K562 (cell line): Measurements from ENCODE around the gene UQCRH. TPM values are rescaled to one million over a fixed set of nuclear protein-coding genes. Genes with fewer than 3 reads are reported as not detected.

Source experiments
- ATF1 ChIP-seq, 2 experiments: fragments of 450-650 bp in 1 of 2; IDR thresholded peaks; 2 replicates each; pipeline ENCODE4 v1.6.1; 2016; ENCODE audit warnings: missing compliant biosample characterization in 1 of 2, missing genetic modification characterization in 1 of 2
- HEY1 ChIP-seq: fragments of 250-450 bp; sonication (Bioruptor Pico); IDR thresholded peaks from 2 replicates; pipeline ENCODE4 v1.5.0; 2020; ENCODE audit warnings: mild to moderate bottlenecking, moderate library complexity, borderline replicate concordance
- IRF2 ChIP-seq: sonication (generic); formaldehyde crosslinking; IDR thresholded peaks from 2 replicates; pipeline ENCODE4 v1.8.1; 2022; ENCODE audit warnings: mild to moderate bottlenecking, missing genetic modification reagents
- KLF6 ChIP-seq: fragments of 250-450 bp; sonication (Bioruptor Pico); IDR thresholded peaks from 2 replicates; pipeline ENCODE4 v1.4.0; 2020; ENCODE audit warnings: mild to moderate bottlenecking, moderate library complexity, borderline replicate concordance
- MBD2 ChIP-seq: sonication (generic); IDR thresholded peaks from 2 replicates; pipeline ENCODE4 v1.6.1; 2016; ENCODE audit warnings: low read depth, borderline replicate concordance
- POLR2B ChIP-seq: fragments of 450-650 bp; IDR thresholded peaks from 2 replicates; pipeline ENCODE4 v1.6.1; 2018; ENCODE audit warnings: low read depth; ENCODE audit not compliant: partially characterized antibody
- PRDM10 ChIP-seq: fragments of 450-650 bp; IDR thresholded peaks from 2 replicates; pipeline ENCODE4 v1.6.1; 2018; ENCODE audit not compliant: partially characterized antibody
- RBBP5 ChIP-seq: fragments of 200-600 bp; sonication (generic); IDR thresholded peaks from 2 replicates; pipeline ENCODE4 v1.6.1; 2012; ENCODE audit warnings: borderline replicate concordance, mild to moderate bottlenecking, low read length, control low read depth, inconsistent platforms; ENCODE audit not compliant: insufficient read depth, poor library complexity, severe bottlenecking
- SAP30 ChIP-seq: fragments of 200-600 bp; sonication (generic); IDR thresholded peaks from 2 replicates; pipeline ENCODE4 v1.6.1; 2012; ENCODE audit warnings: borderline replicate concordance, low read depth, mild to moderate bottlenecking, moderate library complexity, low read length, control low read depth, inconsistent platforms; ENCODE audit not compliant: insufficient read depth, poor library complexity, severe bottlenecking
- SREBF1 ChIP-seq: fragments of 150-350 bp; IDR thresholded peaks from 2 replicates; pipeline ENCODE4 v1.6.1; 2014; ENCODE audit warnings: antibody characterized with exemption, low read depth, low read length, borderline replicate concordance
- STAT5A ChIP-seq: IDR thresholded peaks from 2 replicates; pipeline ENCODE4 v1.6.1; 2012; ENCODE audit warnings: low read length, inconsistent platforms, borderline replicate concordance
- TRIM24 ChIP-seq, 2 experiments: fragments of 450-650 bp; IDR thresholded peaks; 2 replicates each; pipeline ENCODE4 v1.6.1; 2016
- ZBTB33 ChIP-seq: sonication (generic); formaldehyde crosslinking; IDR thresholded peaks from 2 replicates; pipeline ENCODE4 v1.8.1; 2023; ENCODE audit warnings: mild to moderate bottlenecking, missing genetic modification reagents
- ZEB2 ChIP-seq: fragments of 450-650 bp; IDR thresholded peaks from 2 replicates; pipeline ENCODE4 v1.6.1; 2016
- ZFP1 ChIP-seq: fragments of 450-650 bp; formaldehyde crosslinking; IDR thresholded peaks from 2 replicates; pipeline ENCODE4 v1.4.0; 2020; ENCODE audit warnings: mild to moderate bottlenecking, mixed read lengths
- ZFP36 ChIP-seq: fragments of 150-350 bp; IDR thresholded peaks from 2 replicates; pipeline ENCODE4 v1.6.1; 2018; ENCODE audit warnings: low read length, low read depth; ENCODE audit not compliant: partially characterized antibody
- ZNF444 ChIP-seq: fragments of 250-450 bp; sonication (Bioruptor Pico); IDR thresholded peaks from 2 replicates; pipeline ENCODE4 v1.4.0; 2020; ENCODE audit warnings: mild to moderate bottlenecking, moderate library complexity
- ZNF551 ChIP-seq: fragments of 250-450 bp; sonication (Bioruptor Pico); IDR thresholded peaks from 2 replicates; pipeline ENCODE4 v1.5.0; 2021; ENCODE audit warnings: mild to moderate bottlenecking, moderate library complexity
- ZNF639 ChIP-seq, 2 experiments: fragments of 200-800 bp in 1 of 2; sonication (Bioruptor generic) in 1 of 2; sonication (generic) in 1 of 2; formaldehyde crosslinking in 1 of 2; IDR thresholded peaks in 1 of 2; conservative IDR thresholded peaks in 1 of 2; 2 replicates each; pipeline versions ENCODE4 v1.5.0 to v1.6.1; 2016 to 2020; ENCODE audit warnings: missing compliant biosample characterization in 1 of 2, missing genetic modification characterization in 1 of 2, missing genetic modification reagents in 1 of 2
- polyA plus RNA-seq, 8 experiments: library from polyadenylated mRNA; depleted of rRNA in 4 of 8; stranded (reverse) in 5 of 8; unstranded in 3 of 8; fragments of >200 nt; fragmentation: Nextera tagmentation in 2 of 8; fragmentation: Illumina TruSeq in 1 of 8; extraction: Ambion mirVana in 2 of 8; extraction: Trizol in 1 of 8; gene quantifications; 2 replicates each; pipeline versions ENCODE4 v1.2.1 to v1.2.3, GENCODE V29; 2011 to 2014; ENCODE audit warnings: inconsistent platforms in 1 of 8, missing spikeins in 1 of 8
- total RNA-seq, 7 experiments: library from RNA; depleted of rRNA in 6 of 7; stranded (reverse); fragments of >200 nt in 6 of 7; fragmentation: Illumina TruSeq in 2 of 7; extraction: Trizol in 2 of 7; gene quantifications; 2 replicates each; pipeline versions ENCODE4 v1.2.1 to v1.2.3, GENCODE V29; 2011 to 2021; ENCODE audit warnings: low replicate concordance in 1 of 7

The UQCRH gene
- total and polyA plus RNA-seq, 9 of the 15 experiments (the other 6 are each of a cell fraction or from before 2014, with no cell fraction given): 1,267 to 5,184 (median 2,410) TPM

GRCh38 chr1:46303038-46303871 is at the start of gene UQCRH, which contains the start of gene LRRC41 (continued):
- TF ChIP-seq ZBTB33 (CRISPR knock-in tag): peak; percentile 31
- peak; percentile 24 for TF ChIP-seq ZFP36
- peak; percentile 99 for TF ChIP-seq MBD2
- TF ChIP-seq ZEB2: 0 out of 2 replicates have a peak, but pooled peaks have one; percentile 14
- peak; percentile 86 for TF ChIP-seq RBBP5
- peak; percentile 84; the same call in 1 of the 2 replicates for TF ChIP-seq HEY1 (CRISPR knock-in tag)
- TF ChIP-seq ZNF444 (CRISPR knock-in tag): no peak
- TF ChIP-seq ZNF639 (CRISPR knock-in tag; conservative IDR thresholded peaks at IDR 0.05 in 1 of 2, IDR thresholded peaks at IDR 0.05 in 1 of 2): peak in 1 of 2 experiments; percentile 97; a peak in 2 of 4 replicates
- TF ChIP-seq SREBF1: peak; percentile 73; the same call in 1 of the 2 replicates
- no peak for TF ChIP-seq ZFP1 (CRISPR knock-in tag)
- peak; percentile 88 for TF ChIP-seq SAP30
- TF ChIP-seq KLF6 (CRISPR knock-in tag): peak; percentile 68; the same call in 1 of the 2 replicates
- peak; percentile 100 for TF ChIP-seq PRDM10
- TF ChIP-seq IRF2 (CRISPR knock-in tag): no peak; the same call in 1 of the 2 replicates
- TF ChIP-seq POLR2B: peak; percentile 97
- TF ChIP-seq ATF1 (CRISPR knock-in tag; IDR thresholded peaks at IDR 0.05): no peak
- peak; percentile 96 for TF ChIP-seq ATF1 (tag; IDR thresholded peaks at IDR 0.05)
- no peak for TF ChIP-seq ZNF551 (CRISPR knock-in tag)
- no peak; the same call in 1 of the 2 replicates for TF ChIP-seq STAT5A
- TF ChIP-seq TRIM24 (IDR thresholded peaks at IDR 0.05): peak in 1 of 2 experiments; percentile 68; a peak in 1 of 4 replicates
